DND-41 (cell line): ENCODE measurements around the gene MAPK12.

Experiments
- CTCF ChIP-seq: IDR thresholded peaks from 2 replicates; pipeline ENCODE4 v1.5.1; 2012; ENCODE audit warnings: borderline replicate concordance, low read length, moderate library complexity, mild to moderate bottlenecking; ENCODE audit not compliant: poor library complexity, severe bottlenecking; ENCODE audit errors: extremely low read depth
- EZH2 ChIP-seq: IDR thresholded peaks from 3 replicates; pipeline ENCODE4 v1.6.1; 2012; ENCODE audit warnings: borderline replicate concordance, low read depth, mild to moderate bottlenecking, moderate library complexity, low read length, inconsistent platforms; ENCODE audit not compliant: severe bottlenecking

DNA sequence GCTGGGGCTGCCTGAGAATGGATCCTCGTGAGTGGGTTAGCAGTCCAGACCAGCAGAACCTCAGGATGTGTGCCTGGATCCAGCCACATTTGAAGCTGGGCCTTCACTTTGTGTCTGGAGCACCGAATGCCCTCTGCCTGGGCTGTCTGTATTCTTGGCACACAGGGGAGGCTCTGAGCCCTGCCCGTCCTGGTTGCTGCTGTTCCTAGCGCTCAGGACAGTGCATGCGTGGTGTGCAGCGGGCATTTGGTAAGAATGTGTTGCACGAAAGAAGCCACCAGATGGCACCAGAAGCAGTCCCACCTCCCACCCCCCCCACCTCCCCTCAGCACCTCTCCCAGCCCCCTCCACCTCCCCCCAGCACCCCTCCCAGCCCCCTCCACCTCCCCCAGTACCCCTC, 12.8 kb upstream of the MAPK12 start:
- TF ChIP-seq EZH2 (no peak), CTCF (peak; percentile 58)
